Gastrocnemius medialis (tissue), 4 donors: ENCODE results near the gene IRS2.

ENCODE experiments used
- POLR2A ChIP-seq, 2 donors: fragments of 450-650 bp; IDR thresholded peaks; one replicate each; pipeline ENCODE4 v1.6.1; 2017; ENCODE audit warnings: antibody characterized with exemption in 2 of 2, mild to moderate bottlenecking in 2 of 2, moderate library complexity in 2 of 2
- TF ChIP-seq, protein P1 (sequence below), 5 experiments: fragments of 450-650 bp in 3 of 5; fragments of 200-600 bp in 2 of 5; sonication (generic) in 2 of 5; IDR thresholded peaks in 4 of 5; conservative IDR thresholded peaks in 1 of 5; 1 replicate in 4 of 5; 2 replicates in 1 of 5; pipeline ENCODE4 v1.5.1; 2016 to 2019; ENCODE audit warnings: antibody characterized with exemption in 5 of 5, mild to moderate bottlenecking in 3 of 5, moderate library complexity in 3 of 5

- TF ChIP-seq, protein P1, sequence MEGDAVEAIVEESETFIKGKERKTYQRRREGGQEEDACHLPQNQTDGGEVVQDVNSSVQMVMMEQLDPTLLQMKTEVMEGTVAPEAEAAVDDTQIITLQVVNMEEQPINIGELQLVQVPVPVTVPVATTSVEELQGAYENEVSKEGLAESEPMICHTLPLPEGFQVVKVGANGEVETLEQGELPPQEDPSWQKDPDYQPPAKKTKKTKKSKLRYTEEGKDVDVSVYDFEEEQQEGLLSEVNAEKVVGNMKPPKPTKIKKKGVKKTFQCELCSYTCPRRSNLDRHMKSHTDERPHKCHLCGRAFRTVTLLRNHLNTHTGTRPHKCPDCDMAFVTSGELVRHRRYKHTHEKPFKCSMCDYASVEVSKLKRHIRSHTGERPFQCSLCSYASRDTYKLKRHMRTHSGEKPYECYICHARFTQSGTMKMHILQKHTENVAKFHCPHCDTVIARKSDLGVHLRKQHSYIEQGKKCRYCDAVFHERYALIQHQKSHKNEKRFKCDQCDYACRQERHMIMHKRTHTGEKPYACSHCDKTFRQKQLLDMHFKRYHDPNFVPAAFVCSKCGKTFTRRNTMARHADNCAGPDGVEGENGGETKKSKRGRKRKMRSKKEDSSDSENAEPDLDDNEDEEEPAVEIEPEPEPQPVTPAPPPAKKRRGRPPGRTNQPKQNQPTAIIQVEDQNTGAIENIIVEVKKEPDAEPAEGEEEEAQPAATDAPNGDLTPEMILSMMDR (IDR thresholded peaks at IDR 0.05 in 4 of 5, conservative IDR thresholded peaks at IDR 0.05 in 1 of 5) = no peak
- no peak for TF ChIP-seq POLR2A (IDR thresholded peaks at IDR 0.05)
Measured at GRCh38 chr13:109749365-109749764, 37.0 kb downstream of the IRS2 start.
